ENCODE data around the gene DDX10. TPM values are rescaled to one million over a fixed set of nuclear protein-coding genes. Genes with fewer than 3 reads are reported as not detected.

DDX10 gene
- total and polyA plus RNA-seq, 9 of the 15 experiments (the other 6 are each of a cell fraction or from before 2014, with no cell fraction given), result 33.9 to 94.6 (median 50.7) TPM

DNA sequence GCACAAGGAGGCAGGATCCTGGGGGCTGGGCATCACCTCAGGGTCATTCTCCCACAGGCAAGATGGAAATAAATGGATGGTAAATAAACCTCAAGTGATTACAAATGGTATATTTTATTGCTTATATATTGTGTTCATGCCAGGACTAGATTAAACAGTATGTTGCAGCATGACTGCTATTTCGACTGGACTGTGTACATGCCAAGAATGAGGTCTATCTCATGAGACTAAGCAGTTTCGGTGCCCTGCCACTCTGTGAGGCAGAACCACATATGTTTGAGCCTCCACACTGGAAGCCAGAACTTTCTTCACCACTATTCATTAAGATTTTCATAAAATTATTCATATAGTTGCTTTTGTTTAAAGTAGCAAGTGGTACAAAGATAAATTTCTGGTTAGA lies 140.2 kb downstream of the DDX10 start:
- Histone ChIP-seq H3K9ac (ENCODE audit: insufficient read depth in 1 of 2, low read depth in 2 of 2, low read length in 2 of 2) (no peak overlapping the region), H4K20me1 (replicated peaks; ENCODE audit: control insufficient read depth, insufficient read depth, low read length) (no peaks in the 10 kb centered on the region), H3K4me3 (no peak overlapping the region), H3K9me3 (replicated peaks; ENCODE audit: control insufficient read depth, insufficient read depth, low read depth, low read length) (no peaks in the 10 kb centered on the region), H3K36me3 (ENCODE audit: control insufficient read depth, insufficient read depth, low read length) (no peaks in the 10 kb centered on the region; the same call in 2 of the 3 replicates), H3K4me1 (replicated peaks in 1 of 2; ENCODE audit: control insufficient read depth in 2 of 2, insufficient read depth in 2 of 2, low read length in 2 of 2) (no peaks in the 10 kb centered on the region), H3K9me1 (ENCODE audit: control insufficient read depth, insufficient read depth, low read length) (no peaks in the 10 kb centered on the region), H3K4me2 (ENCODE audit: insufficient read depth, low read length) (no peak overlapping the region), H3K27me3 (ENCODE audit: control insufficient read depth in 2 of 2, insufficient read depth in 2 of 2, low read length in 2 of 2) (no peaks in the 10 kb centered on the region), H2AFZ (ENCODE audit: low read depth, low read length) (no peak overlapping the region), H3K27ac (ENCODE audit: extremely low read depth, low read depth, low read length) (no peak overlapping the region), H3K79me2 (ENCODE audit: control insufficient read depth, insufficient read depth, low read length) (peaks cover 8% of the 10 kb centered on the region; the same call in 1 of the 3 replicates)
- in situ Hi-C loops (cut with MboI), result no loop called here
- FAIRE-seq (no peak), ATAC-seq (no peak), DNase-seq (ENCODE audit: extremely low read depth in 1 of 4, low spot score in 3 of 4) (no peak)
- CTCF ChIA-PET (ENCODE audit: low intra/inter-chr PET ratio), result no interaction called here
- TF ChIP-seq, protein P1, sequence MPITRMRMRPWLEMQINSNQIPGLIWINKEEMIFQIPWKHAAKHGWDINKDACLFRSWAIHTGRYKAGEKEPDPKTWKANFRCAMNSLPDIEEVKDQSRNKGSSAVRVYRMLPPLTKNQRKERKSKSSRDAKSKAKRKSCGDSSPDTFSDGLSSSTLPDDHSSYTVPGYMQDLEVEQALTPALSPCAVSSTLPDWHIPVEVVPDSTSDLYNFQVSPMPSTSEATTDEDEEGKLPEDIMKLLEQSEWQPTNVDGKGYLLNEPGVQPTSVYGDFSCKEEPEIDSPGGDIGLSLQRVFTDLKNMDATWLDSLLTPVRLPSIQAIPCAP (CRISPR knock-in tag; IDR thresholded peaks at IDR 0.05; ENCODE audit: borderline replicate concordance), result no peak
- TF ChIP-seq, protein P2, sequence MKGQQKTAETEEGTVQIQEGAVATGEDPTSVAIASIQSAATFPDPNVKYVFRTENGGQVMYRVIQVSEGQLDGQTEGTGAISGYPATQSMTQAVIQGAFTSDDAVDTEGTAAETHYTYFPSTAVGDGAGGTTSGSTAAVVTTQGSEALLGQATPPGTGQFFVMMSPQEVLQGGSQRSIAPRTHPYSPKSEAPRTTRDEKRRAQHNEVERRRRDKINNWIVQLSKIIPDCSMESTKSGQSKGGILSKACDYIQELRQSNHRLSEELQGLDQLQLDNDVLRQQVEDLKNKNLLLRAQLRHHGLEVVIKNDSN (CRISPR knock-in tag; IDR thresholded peaks at IDR 0.05), result no peak
- TF ChIP-seq TRIM28 (IDR thresholded peaks at IDR 0.05) (no peak), ELF4 (CRISPR knock-in tag; IDR thresholded peaks at IDR 0.05) (no peak), RBBP5 (IDR thresholded peaks at IDR 0.05; ENCODE audit: borderline replicate concordance, insufficient read depth, low read length, poor library complexity, severe bottlenecking) (no peak), POLR2G (IDR thresholded peaks at IDR 0.05; ENCODE audit: low read depth, low read length) (no peak), MEIS2 (IDR thresholded peaks at IDR 0.05; ENCODE audit: partially characterized antibody) (no peak), HDAC1 (IDR thresholded peaks at IDR 0.05) (no peak)
- POLR2A ChIA-PET, result interaction anchor here (0.7 to 1.0 kb wide), 2 partner anchors 10 to 18 kb away, joined by 3 read pairs; no protein-coding TSS in a partner anchor
- 79% methylated on average over 2 of the region's 2 CpGs for WGBS (ENCODE audit: insufficient coverage, low coverage, missing lambda C conversion rate)
- no TSS peak for BruUV-seq (replicated peaks)
- intact Hi-C loops (cut with micrococcal nuclease), result no loop called here
